Mesenchymal stem cell (in vitro differentiated cells and primary cell): ENCODE data around the gene OR4D10.

Experiments
- DNase-seq: peaks from one replicate; pipeline ENCODE4 v3.0.0-alpha.2; 2013
- H2AFZ ChIP-seq: one replicate; pipeline ENCODE4 v1.6.1; 2013; ENCODE audit warnings: low read depth, mild to moderate bottlenecking, control low read depth, inconsistent platforms, low read length, moderate library complexity
- H2AK5ac ChIP-seq: 2 replicates; pipeline ENCODE4 v1.6.1; 2013; ENCODE audit warnings: low read length, moderate library complexity, mild to moderate bottlenecking, inconsistent platforms; ENCODE audit not compliant: severe bottlenecking
- H2BK120ac ChIP-seq: one replicate; pipeline ENCODE4 v1.6.1; 2013; ENCODE audit warnings: low read depth, mild to moderate bottlenecking, inconsistent platforms, low read length, moderate library complexity
- H2BK12ac ChIP-seq, 2 experiments: one replicate each; pipeline ENCODE4 v1.6.1; 2013; ENCODE audit warnings: inconsistent platforms in 2 of 2, low read length in 2 of 2, mild to moderate bottlenecking in 2 of 2, moderate library complexity in 2 of 2, control low read depth in 1 of 2
- H2BK15ac ChIP-seq: one replicate; pipeline ENCODE4 v1.6.1; 2013; ENCODE audit warnings: mild to moderate bottlenecking, low read depth, inconsistent platforms; ENCODE audit not compliant: poor library complexity, severe bottlenecking
- H2BK5ac ChIP-seq: 2 replicates; pipeline ENCODE4 v1.6.1; 2013; ENCODE audit warnings: low read depth, mild to moderate bottlenecking, low read length, control low read depth, inconsistent platforms; ENCODE audit not compliant: poor library complexity, severe bottlenecking
- H3K14ac ChIP-seq, 2 experiments: one replicate each; pipeline ENCODE4 v1.6.1; 2013; ENCODE audit warnings: inconsistent platforms in 2 of 2, low read length in 2 of 2, control low read depth in 1 of 2, mild to moderate bottlenecking in 1 of 2, moderate library complexity in 1 of 2
- H3K18ac ChIP-seq, 2 experiments: one replicate each; pipeline ENCODE4 v1.6.1; 2013; ENCODE audit warnings: inconsistent platforms in 2 of 2, low read length in 2 of 2, control low read depth in 1 of 2, low read depth in 1 of 2, mild to moderate bottlenecking in 1 of 2
- H3K23ac ChIP-seq, 2 experiments: one replicate each; pipeline ENCODE4 v1.6.1; 2013; ENCODE audit warnings: inconsistent platforms in 2 of 2, low read length in 2 of 2, mild to moderate bottlenecking in 2 of 2, moderate library complexity in 2 of 2, control low read depth in 1 of 2
- H3K27ac ChIP-seq: 2 replicates; pipeline ENCODE4 v1.5.1; 2013; ENCODE audit warnings: mild to moderate bottlenecking, moderate library complexity, low read length, control low read depth, inconsistent platforms; ENCODE audit not compliant: poor library complexity, severe bottlenecking
- H3K27me3 ChIP-seq, 2 experiments: 2 replicates each; pipeline versions ENCODE4 v1.6.1 to v1.7.0; 2013; ENCODE audit warnings: low read length in 2 of 2, mild to moderate bottlenecking in 2 of 2, moderate library complexity in 2 of 2, control low read depth in 1 of 2, inconsistent platforms in 1 of 2; ENCODE audit not compliant: control insufficient read depth in 1 of 2, insufficient read depth in 1 of 2
- H3K36me3 ChIP-seq, 2 experiments: 2 replicates each; pipeline versions ENCODE4 v1.6.1 to v1.7.0; 2013; ENCODE audit warnings: low read length in 2 of 2, control low read depth in 1 of 2, inconsistent platforms in 1 of 2, low read depth in 1 of 2, mild to moderate bottlenecking in 1 of 2; ENCODE audit not compliant: insufficient read depth in 2 of 2, control insufficient read depth in 1 of 2
- H3K4ac ChIP-seq, 2 experiments: one replicate each; pipeline ENCODE4 v1.6.1; 2013; ENCODE audit warnings: inconsistent platforms in 2 of 2, low read length in 2 of 2, mild to moderate bottlenecking in 2 of 2, moderate library complexity in 2 of 2, control low read depth in 1 of 2, low read depth in 1 of 2
- H3K4me1 ChIP-seq: 2 replicates; pipeline ENCODE4 v1.6.1; 2013; ENCODE audit warnings: low read depth, low read length, control low read depth; ENCODE audit not compliant: control insufficient read depth, insufficient read depth
- H3K4me2 ChIP-seq: 2 replicates; pipeline ENCODE4 v1.6.1; 2013; ENCODE audit warnings: low read length, mild to moderate bottlenecking, inconsistent platforms; ENCODE audit not compliant: poor library complexity, severe bottlenecking
- H3K4me3 ChIP-seq, 2 experiments: 2 replicates each; pipeline versions ENCODE4 v1.5.1 to v1.7.0; 2013; ENCODE audit warnings: low read length in 2 of 2, mild to moderate bottlenecking in 2 of 2, control low read depth in 1 of 2, low read depth in 1 of 2; ENCODE audit not compliant: insufficient read depth in 1 of 2
- H3K79me1 ChIP-seq: replicated peaks from 2 replicates; pipeline ENCODE4 v1.6.1; 2013; ENCODE audit warnings: mild to moderate bottlenecking, control low read depth, low read length, inconsistent platforms; ENCODE audit not compliant: poor library complexity, severe bottlenecking
- H3K9ac ChIP-seq: 2 replicates; pipeline ENCODE4 v1.7.0; 2013; ENCODE audit warnings: mild to moderate bottlenecking, low read length, moderate library complexity
- H3K9me3 ChIP-seq: 2 replicates; pipeline ENCODE4 v1.7.0; 2013; ENCODE audit warnings: mild to moderate bottlenecking, low read length; ENCODE audit not compliant: control insufficient read depth
- H4K8ac ChIP-seq: one replicate; pipeline ENCODE4 v1.6.1; 2013; ENCODE audit warnings: inconsistent platforms, mild to moderate bottlenecking, low read length, moderate library complexity
- H4K91ac ChIP-seq: one replicate; pipeline ENCODE4 v1.6.1; 2013; ENCODE audit warnings: mild to moderate bottlenecking, low read length, inconsistent platforms
- WGBS: methylation state at CpG from one replicate; pipeline ENCODE4 v1.1.7; 2013; ENCODE audit warnings: mixed read lengths; 5-methylcytosine and 5-hydroxymethylcytosine counted together

The OR4D10 gene

GRCh38 chr11:59501931-59502330 is 28.8 kb downstream of the OR4D10 start:
- no CpG with 5 or more reads among the region's 1 CpG for WGBS

GRCh38 chr11:59503276-59503675 is 30.2 kb downstream of the OR4D10 start, which contains the start of gene OR4D11:
OR4D11 (plus strand) TSS chr11:59503576; CDS start chr11:59503576, 0 bp downstream.
- no peaks in the 10 kb centered on the region for H3K27me3 ChIP-seq
- H3K18ac ChIP-seq, result no peak within 1 kb of the TSS
- no peaks in the 10 kb centered on the region for H3K79me1 ChIP-seq
- H3K9me3 ChIP-seq, result no peaks in the 10 kb centered on the region
- no peak within 1 kb of the TSS for H3K4ac ChIP-seq
- no peak within 1 kb of the TSS for H3K14ac ChIP-seq
- no peak within 1 kb of the TSS for H2AK5ac ChIP-seq
- H3K4me2 ChIP-seq, result no peak within 1 kb of the TSS
- H2AFZ ChIP-seq, result no peak within 1 kb of the TSS
- no peak within 1 kb of the TSS for H2BK120ac ChIP-seq
- no peak within 1 kb of the TSS for H3K27ac ChIP-seq
- H3K4me1 ChIP-seq, result no peaks in the 10 kb centered on the region
- no peak for DNase-seq
- no peak within 1 kb of the TSS for H4K8ac ChIP-seq
- H2BK5ac ChIP-seq, result no peak within 1 kb of the TSS
- no peak within 1 kb of the TSS for H4K91ac ChIP-seq
- H3K36me3 ChIP-seq, result no peaks in the 10 kb centered on the region
- no peak within 1 kb of the TSS for H2BK15ac ChIP-seq
- H3K23ac ChIP-seq, result no peak within 1 kb of the TSS
- no peak within 1 kb of the TSS for H3K9ac ChIP-seq
- no peak within 1 kb of the TSS for H3K4me3 ChIP-seq
- no peak within 1 kb of the TSS for H2BK12ac ChIP-seq

More at GRCh38 chr11:59501931-59502330, 28.8 kb downstream of the OR4D10 start:
- Histone ChIP-seq H3K79me1 (no peaks in the 10 kb centered on the region), H2AK5ac (no peak overlapping the region), H3K18ac (no peak overlapping the region), H2BK12ac (no peak overlapping the region), H3K4me2 (no peak overlapping the region), H3K27ac (no peak overlapping the region), H3K27me3 (peaks cover 0 to 4% of the 10 kb centered on the region in 2 experiments), H3K36me3 (no peaks in the 10 kb centered on the region), H2AFZ (no peak overlapping the region), H2BK120ac (no peak overlapping the region), H4K8ac (no peak overlapping the region), H3K4ac (no peak overlapping the region), H2BK5ac (no peak overlapping the region), H3K9me3 (no peaks in the 10 kb centered on the region), H3K14ac (no peak overlapping the region), H3K23ac (no peak overlapping the region), H4K91ac (no peak overlapping the region), H3K9ac (no peak overlapping the region), H3K4me3 (no peak overlapping the region), H3K4me1 (no peaks in the 10 kb centered on the region), H2BK15ac (no peak overlapping the region)
- no peak for DNase-seq

GRCh38 chr11:59510941-59511589 is 38.0 kb downstream of the OR4D10 start, which contains the start of gene OR4D9:
OR4D9 (plus strand) TSS chr11:59511539; CDS start chr11:59514913, 3,374 bp downstream.
- no peak within 1 kb of the TSS for H2BK120ac ChIP-seq
- DNase-seq, result no peak
- no peak within 1 kb of the TSS for H2BK12ac ChIP-seq
- no peak within 1 kb of the TSS for H3K4ac ChIP-seq
- no peaks in the 10 kb centered on the region for H3K79me1 ChIP-seq
- H3K27me3 ChIP-seq, result peaks cover 0 to 4% of the 10 kb centered on the region in 2 experiments
- H3K23ac ChIP-seq, result no peak within 1 kb of the TSS
- H2BK15ac ChIP-seq, result no peak within 1 kb of the TSS
- H2AFZ ChIP-seq, result no peak within 1 kb of the TSS
- no peak within 1 kb of the TSS for H2BK5ac ChIP-seq
- no peak within 1 kb of the TSS for H3K4me3 ChIP-seq
- no peaks in the 10 kb centered on the region for H3K9me3 ChIP-seq
- no peak within 1 kb of the TSS for H3K27ac ChIP-seq
- H4K91ac ChIP-seq, result no peak within 1 kb of the TSS
- no peaks in the 10 kb centered on the region for H3K36me3 ChIP-seq
- H3K9ac ChIP-seq, result no peak within 1 kb of the TSS
- 50% methylated on average over 1 of the region's 2 CpGs for WGBS
- no peak within 1 kb of the TSS for H3K4me2 ChIP-seq
- no peaks in the 10 kb centered on the region for H3K4me1 ChIP-seq
- no peak within 1 kb of the TSS for H2AK5ac ChIP-seq
- no peak within 1 kb of the TSS for H3K18ac ChIP-seq
- H4K8ac ChIP-seq, result no peak within 1 kb of the TSS
- H3K14ac ChIP-seq, result no peak within 1 kb of the TSS

DNA sequence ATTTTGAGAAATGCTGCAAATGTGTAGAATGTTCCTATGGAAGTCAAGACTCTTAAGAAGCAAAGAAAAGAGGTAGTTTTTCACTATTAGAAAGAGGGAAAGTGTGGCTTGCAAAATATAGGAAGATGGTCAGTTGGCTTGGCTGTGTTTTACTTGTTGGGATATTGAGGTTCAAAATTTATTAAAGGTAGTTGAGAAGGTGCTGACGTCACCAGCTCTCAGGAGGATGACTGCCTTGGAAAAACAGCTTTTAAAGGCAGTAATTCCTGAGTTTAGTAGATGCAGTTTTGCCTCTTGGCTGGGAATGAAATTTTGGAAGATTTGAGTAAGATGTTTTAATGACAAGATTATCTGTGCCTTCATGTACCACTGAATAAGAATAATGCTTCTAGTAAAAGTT is 38.6 kb downstream of the OR4D10 start:
- Histone ChIP-seq H3K18ac (no peak overlapping the region), H3K9me3 (no peaks in the 10 kb centered on the region), H2BK5ac (no peak overlapping the region), H3K4me2 (no peak overlapping the region), H2BK120ac (no peak overlapping the region), H2AFZ (no peak overlapping the region), H4K8ac (no peak overlapping the region), H3K23ac (no peak overlapping the region), H3K9ac (no peak overlapping the region), H3K36me3 (no peaks in the 10 kb centered on the region), H4K91ac (no peak overlapping the region), H3K27me3 (peaks cover 0 to 4% of the 10 kb centered on the region in 2 experiments), H3K79me1 (no peaks in the 10 kb centered on the region), H3K4ac (no peak overlapping the region), H3K4me1 (no peaks in the 10 kb centered on the region), H2BK15ac (no peak overlapping the region), H3K27ac (no peak overlapping the region), H2BK12ac (no peak overlapping the region), H2AK5ac (no peak overlapping the region), H3K4me3 (no peak overlapping the region), H3K14ac (no peak overlapping the region)
- no peak for DNase-seq
- WGBS, result 78% methylated on average over 1 of the region's 1 CpG
